GM23338 (cell line): Measurements from ENCODE around the gene ARHGEF17. TPM values are rescaled to one million over a fixed set of nuclear protein-coding genes. Genes with fewer than 3 reads are reported as not detected.

Experiments used
- ATAC-seq: fragments of 200-7000 bp; cut with Tn5 transposase; 3 replicates; pipeline ENCODE4 v1.9.1; 2020
- DNase-seq: peaks from one replicate; pipeline ENCODE4 v3.0.0-alpha.2; 2015; ENCODE audit warnings: low spot score
- H2AFZ ChIP-seq: fragments of 200-600 bp; sonication (generic); 2 replicates; pipeline ENCODE4 v1.8.0; 2016; ENCODE audit warnings: antibody characterized with exemption, mild to moderate bottlenecking, moderate library complexity
- H3F3A ChIP-seq: fragments of 200-600 bp; sonication (generic); replicated peaks from 2 replicates; pipeline ENCODE4 v1.8.0; 2017; ENCODE audit warnings: antibody characterized with exemption, mixed run types, low read depth
- H3K27ac ChIP-seq: fragments of 200-600 bp; sonication (generic); 2 replicates; pipeline ENCODE4 v1.6.1; 2016; ENCODE audit warnings: low read depth
- H3K27me3 ChIP-seq: fragments of 200-600 bp; sonication (generic); 2 replicates; pipeline ENCODE4 v1.8.0; 2016; ENCODE audit warnings: mild to moderate bottlenecking, mixed run types, moderate library complexity; ENCODE audit not compliant: insufficient read depth
- H3K36me3 ChIP-seq: fragments of 200-600 bp; sonication (generic); 2 replicates; pipeline ENCODE4 v1.8.0; 2016; ENCODE audit warnings: mild to moderate bottlenecking; ENCODE audit not compliant: insufficient read depth
- H3K4me1 ChIP-seq: fragments of 200-600 bp; sonication (generic); 2 replicates; pipeline ENCODE4 v1.8.0; 2016; ENCODE audit warnings: mild to moderate bottlenecking, moderate library complexity; ENCODE audit not compliant: insufficient read depth
- H3K4me2 ChIP-seq: fragments of 200-600 bp; sonication (generic); 2 replicates; pipeline ENCODE4 v1.7.1; 2017; ENCODE audit warnings: mixed run types
- H3K4me3 ChIP-seq: fragments of 200-600 bp; sonication (generic); 2 replicates; pipeline ENCODE4 v1.6.1; 2016; ENCODE audit warnings: mixed run types
- H3K79me2 ChIP-seq: fragments of 200-600 bp; sonication (generic); replicated peaks from 2 replicates; pipeline ENCODE4 v1.8.0; 2017; ENCODE audit warnings: mild to moderate bottlenecking; ENCODE audit not compliant: insufficient read depth
- H3K9me2 ChIP-seq: fragments of 200-600 bp; sonication (generic); 2 replicates; pipeline ENCODE4 v1.8.0; 2017; ENCODE audit not compliant: insufficient read depth
- H4K20me1 ChIP-seq: fragments of 200-600 bp; sonication (generic); replicated peaks from 2 replicates; pipeline ENCODE4 v1.8.0; 2017; ENCODE audit warnings: mild to moderate bottlenecking; ENCODE audit not compliant: insufficient read depth
- H3K27ac Mint-ChIP-seq: 2 replicates; pipeline ENCODE4 v1.8.0; 2020; ENCODE audit warnings: inconsistent platforms, mild to moderate bottlenecking, moderate library complexity, mixed read lengths
- H3K27me3 Mint-ChIP-seq: 3 replicates; pipeline ENCODE4 v1.8.0; 2022; ENCODE audit warnings: low read depth, mild to moderate bottlenecking, moderate library complexity, mixed read lengths, inconsistent platforms; ENCODE audit not compliant: insufficient read depth, poor library complexity
- H3K36me3 Mint-ChIP-seq: 3 replicates; pipeline ENCODE4 v1.8.0; 2021; ENCODE audit warnings: low read depth, mild to moderate bottlenecking, inconsistent platforms, moderate library complexity, mixed read lengths
- H3K4me1 Mint-ChIP-seq: 3 replicates; pipeline ENCODE4 v1.8.0; 2020; ENCODE audit warnings: mild to moderate bottlenecking, inconsistent platforms, mixed read lengths
- H3K4me3 Mint-ChIP-seq: 3 replicates; pipeline ENCODE4 v1.8.0; 2021; ENCODE audit warnings: moderate library complexity, mild to moderate bottlenecking, inconsistent platforms, mixed read lengths
- H3K9me3 Mint-ChIP-seq: 3 replicates; pipeline ENCODE4 v1.8.0; 2020; ENCODE audit warnings: moderate library complexity, mild to moderate bottlenecking, inconsistent platforms, mixed read lengths
- CREB1 ChIP-seq: fragments of 250-450 bp; sonication (Bioruptor Pico); IDR thresholded peaks from 2 replicates; pipeline ENCODE4 v1.5.0; 2020; ENCODE audit warnings: low read depth, mild to moderate bottlenecking, moderate library complexity
- ETS1 ChIP-seq: IDR thresholded peaks from 2 replicates; pipeline ENCODE4 v1.6.1; 2016; ENCODE audit warnings: antibody characterized with exemption
- EZH2 ChIP-seq: fragments of 200-600 bp; sonication (generic); IDR thresholded peaks from one replicate; pipeline ENCODE4 v1.8.0; 2017; ENCODE audit warnings: antibody characterized with exemption, mild to moderate bottlenecking, low read depth; ENCODE audit not compliant: unreplicated experiment
- EZH2phosphoT487 ChIP-seq: fragments of 200-600 bp; sonication (generic); IDR thresholded peaks from one replicate; pipeline ENCODE4 v1.8.1; 2018; ENCODE audit warnings: antibody characterized with exemption; ENCODE audit not compliant: unreplicated experiment
- JUNB ChIP-seq: IDR thresholded peaks from one replicate; pipeline ENCODE4 v1.6.1; 2016; ENCODE audit warnings: antibody characterized with exemption; ENCODE audit not compliant: unreplicated experiment
- NANOG ChIP-seq: IDR thresholded peaks from 2 replicates; pipeline ENCODE4 v1.6.1; 2016; ENCODE audit warnings: antibody characterized with exemption, borderline replicate concordance
- POLR2AphosphoS5 ChIP-seq: IDR thresholded peaks from 2 replicates; pipeline ENCODE4 v1.6.1; 2016; ENCODE audit warnings: antibody characterized with exemption, low read depth
- REST ChIP-seq: IDR thresholded peaks from one replicate; pipeline ENCODE4 v1.6.1; 2018; ENCODE audit warnings: antibody characterized with exemption; ENCODE audit not compliant: unreplicated experiment
- STAT1 ChIP-seq: IDR thresholded peaks from one replicate; pipeline ENCODE4 v1.6.1; 2016; ENCODE audit warnings: antibody characterized with exemption; ENCODE audit not compliant: unreplicated experiment
- ZNF114 ChIP-seq: fragments of 250-450 bp; sonication (Bioruptor Pico); IDR thresholded peaks from 2 replicates; pipeline ENCODE4 v1.5.0; 2020; ENCODE audit warnings: mild to moderate bottlenecking, moderate library complexity
- ZNF331 ChIP-seq: fragments of 250-450 bp; sonication (Bioruptor Pico); IDR thresholded peaks from 2 replicates; pipeline ENCODE4 v1.5.0; 2020; ENCODE audit warnings: low read depth, mild to moderate bottlenecking, moderate library complexity
- ZNF462 ChIP-seq: fragments of 250-450 bp; sonication (Bioruptor Pico); IDR thresholded peaks from 2 replicates; pipeline ENCODE4 v1.5.0; 2020; ENCODE audit warnings: mild to moderate bottlenecking, moderate library complexity
- polyA plus RNA-seq: library from polyadenylated mRNA; unstranded; fragments of >200 nt; fragmentation: Nextera tagmentation; extraction: Ambion mirVana; gene quantifications from 2 replicates; pipeline ENCODE4 v1.2.1, GENCODE V29; 2016
- total RNA-seq: library from RNA; depleted of rRNA; stranded (reverse); fragments of >200 nt; shearing (Covaris generic); gene quantifications from 2 replicates; pipeline ENCODE4 v1.2.3, GENCODE V29; 2014

The ARHGEF17 gene
- total and polyA plus RNA-seq, 2 experiments from 2014 or later: 2.9 to 15.0 TPM

- TF ChIP-seq EZH2phosphoT487 (no peak), POLR2AphosphoS5 (no peak)
Observed at GRCh38 chr11:73271936-73272679, 36.0 kb upstream of the ARHGEF17 start, which contains the start of gene P2RY6 (continued).

GRCh38 chr11:73272680-73273038 lies 35.4 kb upstream of the ARHGEF17 start:
- Histone ChIP-seq H3K9me2 (no peaks in the 10 kb centered on the region), H4K20me1 (no peaks in the 10 kb centered on the region), H3K36me3 (no peaks in the 10 kb centered on the region), H2AFZ (no peak overlapping the region), H3F3A (no peaks in the 10 kb centered on the region), H3K4me2 (no peak overlapping the region), H3K79me2 (no peaks in the 10 kb centered on the region), H3K4me3 (no peak overlapping the region), H3K27me3 (no peaks in the 10 kb centered on the region), H3K4me1 (peaks cover 6% of the 10 kb centered on the region; the same call in 1 of the 2 replicates), H3K27ac (no peak overlapping the region)
- peak overlapping the region; percentile 74 for H3K27ac Mint-ChIP-seq
- ATAC-seq (no peak), DNase-seq (no peak)
- H3K4me3 Mint-ChIP-seq: no peak overlapping the region
- peaks cover 43% of the 10 kb centered on the region for H3K4me1 Mint-ChIP-seq
- no peaks in the 10 kb centered on the region for H3K9me3 Mint-ChIP-seq
- H3K36me3 Mint-ChIP-seq: no peaks in the 10 kb centered on the region
- H3K27me3 Mint-ChIP-seq: peaks cover 18% of the 10 kb centered on the region
- TF ChIP-seq CREB1 (CRISPR knock-in tag): no peak
- no peak for TF ChIP-seq ZNF114 (CRISPR knock-in tag)
- no peak for TF ChIP-seq JUNB
- no peak for TF ChIP-seq POLR2AphosphoS5
- TF ChIP-seq EZH2phosphoT487: no peak
- TF ChIP-seq NANOG: no peak
- TF ChIP-seq STAT1: no peak
- TF ChIP-seq ETS1: no peak
- no peak for TF ChIP-seq ZNF462
- no peak for TF ChIP-seq REST
- no peak for TF ChIP-seq ZNF331
- TF ChIP-seq EZH2: no peak
